Activated naive CD4-positive, alpha-beta T cell treated with anti-CD3 and anti-CD28 coated beads, Interleukin-2, amount 50 U/mL, for 72 hours (primary cell): ENCODE data around the gene CTIF. TPM values are rescaled to one million over a fixed set of nuclear protein-coding genes. Genes with fewer than 3 reads are reported as not detected.

ENCODE experiments used
- ATAC-seq, 2 donors: fragments of 150-1000 bp; cut with Tn5 transposase; 2 replicates each; pipeline ENCODE4 v1.10.0; 2021; ENCODE audit warnings: mild to moderate bottlenecking in 2 of 2, moderate library complexity in 2 of 2
- DNase-seq, 2 donors: peaks; one replicate each; pipeline ENCODE4 v3.0.0; 2021 to 2022; ENCODE audit warnings: low spot score in 2 of 2
- H3K27ac Mint-ChIP-seq, 2 donors: one replicate each; pipeline ENCODE4 v1.8.0; 2022; ENCODE audit warnings: mild to moderate bottlenecking in 2 of 2, mixed read lengths in 2 of 2
- H3K36me3 Mint-ChIP-seq, 2 donors: one replicate each; pipeline ENCODE4 v1.8.0; 2022; ENCODE audit warnings: mixed read lengths in 2 of 2
- H3K9me3 Mint-ChIP-seq, 2 donors: one replicate each; pipeline ENCODE4 v1.8.0; 2022; ENCODE audit warnings: mixed read lengths in 2 of 2
- total RNA-seq, 2 donors: library from RNA; stranded (reverse); gene quantifications; one replicate each; pipeline ENCODE4 v1.2.3, GENCODE V29; 2022

The CTIF gene
- total RNA-seq, 2 donors from 2014 or later: 2.4 to 7.9 TPM

DNA sequence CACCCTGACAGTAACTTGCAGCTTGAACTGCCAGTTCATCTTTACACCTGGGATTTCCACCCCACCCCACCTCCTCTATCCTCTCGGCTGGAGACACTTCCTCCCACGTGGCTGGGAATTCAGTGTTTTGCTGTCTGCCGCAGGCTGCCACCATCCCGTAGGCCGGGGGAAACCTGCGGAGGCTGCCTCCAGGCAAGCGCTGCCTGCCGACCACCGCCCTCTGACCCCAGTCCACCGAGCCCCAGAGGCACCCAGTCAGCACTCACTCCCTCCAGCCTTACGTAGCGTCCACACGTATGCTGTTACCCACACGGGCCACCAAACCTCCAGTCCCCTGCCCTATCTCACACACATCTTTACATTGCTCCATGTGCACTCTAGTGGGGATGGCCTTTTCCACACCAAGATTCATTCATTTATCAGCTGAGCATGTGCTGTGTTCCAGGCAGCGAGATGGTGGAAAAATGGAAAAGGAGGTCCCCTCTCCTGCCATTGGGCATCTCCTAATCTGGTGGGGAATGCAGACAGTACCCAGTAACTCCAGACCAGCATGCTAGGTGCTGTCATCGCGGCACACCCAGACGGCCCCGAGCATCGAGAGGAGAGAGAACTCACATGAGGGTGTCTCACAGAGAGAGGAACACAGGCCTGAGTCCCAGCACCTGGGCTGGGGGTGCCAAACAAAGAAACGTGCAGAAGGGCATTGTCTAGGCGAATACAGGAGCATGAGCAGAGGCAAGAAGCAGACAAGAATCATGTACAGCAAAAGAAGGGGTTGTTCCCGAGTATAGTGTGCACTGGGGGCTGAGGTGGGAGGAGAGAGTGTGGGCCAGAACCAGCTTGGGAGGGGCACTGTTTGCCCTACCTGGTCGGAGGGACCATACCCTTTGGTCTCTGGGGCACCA lies 245.0 kb downstream of the CTIF start:
- H3K36me3 Mint-ChIP-seq: no peaks in the 10 kb centered on the region
- ATAC-seq: no peak
- DNase-seq: no peak
- no peaks in the 10 kb centered on the region for H3K9me3 Mint-ChIP-seq
- H3K27ac Mint-ChIP-seq: no peak overlapping the region

GRCh38 chr18:48784656-48785055 lies 245.8 kb downstream of the CTIF start:
- DNase-seq (no peak), ATAC-seq (no peak)
- no peak overlapping the region for H3K27ac Mint-ChIP-seq
- no peaks in the 10 kb centered on the region for H3K9me3 Mint-ChIP-seq
- no peaks in the 10 kb centered on the region for H3K36me3 Mint-ChIP-seq

DNA sequence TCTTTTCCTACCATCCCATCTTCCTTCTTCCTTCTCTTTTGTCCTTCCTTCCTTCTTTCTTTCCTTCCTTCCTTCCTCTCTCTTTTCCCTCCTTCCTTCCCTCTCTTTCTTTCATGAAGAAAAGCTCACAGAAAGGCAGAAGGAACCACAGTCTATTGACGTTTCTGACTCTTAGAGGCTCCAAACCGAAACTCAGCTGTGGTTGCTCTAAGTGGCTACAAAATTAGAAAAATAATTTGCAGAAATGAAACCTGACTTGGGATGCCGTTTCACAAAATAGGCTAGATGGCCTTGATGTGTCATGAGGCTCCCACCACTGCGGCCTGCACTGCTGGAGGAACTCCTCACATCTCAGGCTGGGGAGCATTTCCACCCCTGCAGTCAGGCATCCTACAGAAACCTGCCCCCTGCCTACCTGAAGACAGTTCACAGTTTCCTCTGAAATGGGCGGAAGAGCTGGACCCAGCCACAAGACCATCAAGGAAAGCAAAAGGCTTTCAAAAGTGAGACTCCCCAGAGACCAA lies 246.3 kb downstream of the CTIF start:
- Mint-ChIP-seq H3K36me3 (no peaks in the 10 kb centered on the region), H3K27ac (no peak overlapping the region), H3K9me3 (peaks cover 0 to 5% of the 10 kb centered on the region in 2 donors)
- peak; percentile 48 to 54 for ATAC-seq
- DNase-seq: no peak

GRCh38 chr18:48785736-48786454 lies 247.1 kb downstream of the CTIF start:
- Mint-ChIP-seq H3K36me3 (no peaks in the 10 kb centered on the region), H3K9me3 (peaks cover 0 to 5% of the 10 kb centered on the region in 2 donors), H3K27ac (no peak overlapping the region)
- DNase-seq (no peak), ATAC-seq (no peak)

- ATAC-seq (no peak), DNase-seq (no peak)
- Mint-ChIP-seq H3K27ac (no peak overlapping the region), H3K36me3 (no peaks in the 10 kb centered on the region), H3K9me3 (peaks cover 0 to 7% of the 10 kb centered on the region in 2 donors)
Observed at GRCh38 chr18:48786455-48787202, 247.8 kb downstream of the CTIF start.

DNA sequence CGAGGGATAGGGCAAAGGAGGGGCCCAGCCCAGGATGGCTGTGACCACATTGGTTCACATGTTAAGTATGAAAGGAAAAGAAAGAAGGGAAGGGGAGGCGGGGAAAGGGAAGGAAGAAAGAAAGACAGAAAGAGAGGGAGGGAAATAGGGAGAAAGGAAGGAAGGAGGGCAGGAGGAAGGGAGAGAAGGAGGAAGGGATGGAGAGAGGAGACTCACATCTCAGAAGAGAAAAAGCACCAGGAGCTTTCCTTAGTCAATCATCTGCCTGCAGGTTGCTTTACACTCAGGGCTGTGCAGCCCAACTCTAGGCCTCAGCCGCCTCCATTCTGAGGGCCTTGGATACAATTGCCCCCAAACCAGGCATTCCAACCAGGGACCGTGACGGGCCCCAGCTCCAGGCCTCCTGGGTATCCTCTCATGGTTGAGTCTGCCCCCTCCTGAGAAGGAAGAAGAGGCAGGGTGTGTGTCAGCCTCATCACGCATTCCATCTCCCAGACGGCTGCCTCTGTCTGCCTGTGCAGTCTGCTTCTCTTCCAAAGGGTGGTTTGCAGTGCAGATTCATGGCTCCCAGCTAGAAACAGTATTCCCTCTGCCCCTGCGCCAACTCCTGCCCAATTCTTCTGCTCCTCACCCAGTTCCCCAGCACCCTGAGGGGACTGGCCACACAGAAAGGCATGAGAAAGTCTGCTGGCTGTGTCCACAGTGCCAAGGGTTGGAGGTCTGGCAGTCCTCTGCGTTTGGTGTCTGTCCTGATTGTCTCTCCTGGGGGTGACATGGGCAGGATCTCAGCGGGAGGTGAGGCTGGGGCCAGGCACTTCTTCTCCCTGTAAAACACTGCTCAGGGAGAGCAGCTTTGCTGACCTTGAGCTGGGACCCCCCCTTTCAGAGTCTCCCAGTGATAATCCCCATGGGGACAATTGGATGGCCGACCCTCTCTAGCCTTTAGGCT lies 248.6 kb downstream of the CTIF start:
- H3K27ac Mint-ChIP-seq: no peak overlapping the region
- DNase-seq: no peak
- no peaks in the 10 kb centered on the region for H3K36me3 Mint-ChIP-seq
- H3K9me3 Mint-ChIP-seq: peaks cover 0 to 10% of the 10 kb centered on the region in 2 donors
- no peak for ATAC-seq

DNA sequence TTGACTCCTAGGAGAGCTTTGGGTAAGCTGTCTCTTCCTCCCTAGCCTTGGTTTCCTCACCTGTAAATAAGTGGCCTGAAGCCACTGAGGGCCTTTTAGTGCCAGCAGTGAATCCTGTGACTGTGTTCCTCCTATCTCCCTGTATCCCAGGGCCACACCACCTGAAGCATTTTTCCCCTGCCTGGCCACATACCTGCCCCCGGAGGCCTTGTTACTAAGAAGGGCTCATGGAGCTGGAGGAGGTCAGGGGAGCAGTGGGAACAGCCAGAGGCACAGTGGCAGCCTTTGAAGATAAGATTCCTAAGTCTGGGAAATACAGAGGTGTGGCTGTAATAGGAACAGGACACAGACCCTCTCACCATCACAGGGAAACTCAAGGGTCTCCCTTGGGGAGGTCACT lies 249.5 kb downstream of the CTIF start:
- DNase-seq (peak in 1 of 2 donors; percentile 18), ATAC-seq (no peak)
- Mint-ChIP-seq H3K9me3 (peaks cover 0 to 10% of the 10 kb centered on the region in 2 donors), H3K36me3 (no peaks in the 10 kb centered on the region), H3K27ac (no peak overlapping the region)

GRCh38 chr18:48789259-48789812 lies 250.5 kb downstream of the CTIF start:
- Mint-ChIP-seq H3K36me3 (no peaks in the 10 kb centered on the region), H3K27ac (no peak overlapping the region), H3K9me3 (peaks cover 0 to 10% of the 10 kb centered on the region in 2 donors)
- DNase-seq (no peak), ATAC-seq (peak in 1 of 2 donors; percentile 39)

DNA sequence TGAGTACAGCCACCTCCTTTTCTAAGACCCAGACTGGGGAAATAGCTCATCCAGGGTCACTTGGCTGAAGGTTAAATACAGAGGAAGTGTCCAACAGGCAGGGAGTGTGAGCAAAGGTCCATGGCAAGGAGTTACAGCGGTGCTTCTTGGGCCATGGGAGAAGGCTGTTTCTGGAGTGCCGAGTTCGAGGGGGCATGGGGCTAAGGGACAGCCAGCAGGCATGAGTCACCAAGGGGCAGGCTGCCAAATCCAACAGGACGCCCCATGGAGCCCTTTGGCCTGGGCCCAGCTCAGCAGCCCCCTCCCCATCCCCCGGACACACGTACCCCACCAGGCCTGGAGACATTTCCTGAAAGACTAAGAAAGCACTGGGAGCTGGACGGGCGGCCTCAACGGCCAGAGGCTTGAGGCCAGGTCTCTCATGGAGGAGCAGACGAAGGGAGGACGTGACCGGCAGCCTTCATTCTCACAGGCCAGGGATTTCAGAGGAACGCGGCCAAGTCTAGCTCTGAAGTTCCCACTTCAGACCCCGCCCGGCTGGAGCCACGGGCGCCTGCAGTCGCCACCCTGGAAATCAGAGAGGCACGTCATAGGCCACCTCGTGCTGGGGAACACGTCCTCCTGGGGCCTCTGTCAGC lies 251.5 kb downstream of the CTIF start:
- DNase-seq: peak in 1 of 2 donors; percentile 43
- peak overlapping the region in 1 of 2 donors; percentile 40 for H3K27ac Mint-ChIP-seq
- no peak for ATAC-seq
- no peaks in the 10 kb centered on the region for H3K36me3 Mint-ChIP-seq
- peaks cover 0 to 10% of the 10 kb centered on the region in 2 donors for H3K9me3 Mint-ChIP-seq

GRCh38 chr18:48790869-48791635 lies 252.2 kb downstream of the CTIF start:
- Mint-ChIP-seq H3K27ac (peak overlapping the region; percentile 40 to 46), H3K9me3 (peaks cover 0 to 10% of the 10 kb centered on the region in 2 donors), H3K36me3 (no peaks in the 10 kb centered on the region)
- DNase-seq: peak in 1 of 2 donors; percentile 26
- ATAC-seq: no peak

GRCh38 chr18:48791636-48792105 lies 252.8 kb downstream of the CTIF start:
- peaks cover 0 to 10% of the 10 kb centered on the region in 2 donors for H3K9me3 Mint-ChIP-seq
- H3K36me3 Mint-ChIP-seq: no peaks in the 10 kb centered on the region
- DNase-seq (no peak), ATAC-seq (no peak)
- peak overlapping the region in 1 of 2 donors; percentile 40 for H3K27ac Mint-ChIP-seq

DNA sequence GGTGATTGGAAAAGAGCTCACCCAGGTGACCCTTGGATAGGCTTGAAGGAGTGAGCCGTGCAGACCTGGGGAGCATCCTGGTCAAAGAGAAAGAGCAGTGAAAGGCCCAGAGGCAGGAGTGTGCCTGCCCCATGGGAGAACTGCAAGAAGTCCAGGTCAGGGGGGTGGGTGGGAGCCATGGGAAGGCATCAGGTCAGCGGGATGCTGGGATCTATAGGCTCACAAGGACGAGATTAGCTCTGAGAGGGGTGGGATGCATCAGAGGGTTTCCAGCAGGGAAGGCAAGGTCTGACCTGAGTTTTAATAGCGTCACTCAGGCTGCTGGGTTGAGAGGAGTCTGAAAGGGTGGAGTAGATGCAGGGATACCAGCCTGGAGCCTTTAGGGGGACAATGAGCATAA lies 253.3 kb downstream of the CTIF start:
- Mint-ChIP-seq H3K36me3 (no peaks in the 10 kb centered on the region), H3K9me3 (peaks cover 0 to 10% of the 10 kb centered on the region in 2 donors), H3K27ac (peak overlapping the region in 1 of 2 donors; percentile 40)
- DNase-seq (peak in 1 of 2 donors; percentile 23), ATAC-seq (no peak)

DNA sequence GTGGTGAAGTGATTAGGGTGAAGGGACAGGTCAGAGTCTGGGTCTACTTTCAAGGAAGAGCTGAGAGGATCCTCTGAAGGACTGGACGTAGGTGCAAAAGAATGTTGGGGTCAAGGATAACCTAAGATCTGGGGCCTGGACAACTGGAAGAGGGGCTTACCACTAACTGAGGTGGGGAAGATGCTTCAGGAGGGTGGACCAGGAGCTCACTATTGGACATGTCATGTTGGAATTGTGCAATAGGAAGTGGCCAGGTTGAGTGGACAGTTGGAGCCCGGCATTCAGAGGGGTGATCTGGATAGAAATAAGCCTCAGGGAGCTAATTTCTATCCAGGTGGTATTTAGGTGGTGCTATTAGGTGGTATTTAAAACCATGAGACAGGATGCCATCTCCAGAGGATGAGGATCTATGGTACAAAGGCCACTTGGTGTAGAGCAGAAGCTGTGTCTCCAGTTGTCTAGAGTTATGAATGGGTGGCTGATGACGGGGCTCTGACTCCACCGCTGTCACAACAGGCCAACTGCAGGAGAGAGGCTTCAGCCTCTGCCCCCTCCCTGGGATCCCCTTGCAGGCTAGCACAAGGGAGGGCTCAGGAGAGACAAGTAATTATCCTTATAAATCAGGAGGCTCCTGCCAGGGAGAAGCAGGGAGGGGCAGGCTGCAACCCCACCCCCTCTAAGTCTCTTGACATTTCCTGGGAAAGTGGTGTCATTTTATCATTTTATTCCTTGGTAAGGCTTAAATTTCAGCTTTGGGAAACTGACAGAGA lies 254.0 kb downstream of the CTIF start:
- Mint-ChIP-seq H3K9me3 (peaks cover 0 to 10% of the 10 kb centered on the region in 2 donors), H3K27ac (no peak overlapping the region), H3K36me3 (no peaks in the 10 kb centered on the region)
- ATAC-seq (no peak), DNase-seq (peak in 1 of 2 donors; percentile 43)
